IgD-negative memory B cell (primary cell): ENCODE results near the gene GNAO1. TPM values are rescaled to one million over a fixed set of nuclear protein-coding genes. Genes with fewer than 3 reads are reported as not detected.

Experiments
- H3K27ac Mint-ChIP-seq, 3 donors: one replicate each; pipeline ENCODE4 v1.8.0; 2020 to 2022; ENCODE audit warnings: mild to moderate bottlenecking in 3 of 3, mixed read lengths in 3 of 3, moderate library complexity in 1 of 3
- H3K27me3 Mint-ChIP-seq: one replicate; pipeline ENCODE4 v1.8.0; 2021; ENCODE audit warnings: mixed read lengths
- H3K36me3 Mint-ChIP-seq: one replicate; pipeline ENCODE4 v1.8.0; 2020; ENCODE audit warnings: mild to moderate bottlenecking, mixed read lengths
- H3K4me1 Mint-ChIP-seq, 3 donors: one replicate each; pipeline ENCODE4 v1.8.0; 2020 to 2022; ENCODE audit warnings: mixed read lengths in 3 of 3, mild to moderate bottlenecking in 1 of 3
- H3K4me3 Mint-ChIP-seq, 4 donors: one replicate each; pipeline ENCODE4 v1.8.0; 2020 to 2022; ENCODE audit warnings: mild to moderate bottlenecking in 4 of 4, mixed read lengths in 4 of 4, moderate library complexity in 3 of 4
- H3K9me3 Mint-ChIP-seq, 3 donors: one replicate each; pipeline ENCODE4 v1.8.0; 2020 to 2021; ENCODE audit warnings: mixed read lengths in 3 of 3, mild to moderate bottlenecking in 1 of 3
- polyA plus RNA-seq: library from polyadenylated mRNA; unstranded; fragments of 300-500 nt; fragmentation: Illumina TruSeq; gene quantifications from one replicate; pipeline ENCODE4 v1.2.3, GENCODE V29; 2021

The GNAO1 gene
- polyA plus RNA-seq, 1 donor from 2014 or later = 0.58 TPM

GRCh38 chr16:56309008-56309407, 117.7 kb downstream of the GNAO1 start:
- Mint-ChIP-seq H3K4me3 (no peak overlapping the region), H3K27ac (no peak overlapping the region), H3K27me3 (peaks cover 16% of the 10 kb centered on the region), H3K4me1 (no peaks in the 10 kb centered on the region), H3K36me3 (no peaks in the 10 kb centered on the region), H3K9me3 (peaks cover 0 to 3% (median 0%) of the 10 kb centered on the region in 3 donors)

GRCh38 chr16:56310690-56311089, 119.4 kb downstream of the GNAO1 start:
- H3K36me3 Mint-ChIP-seq = no peaks in the 10 kb centered on the region
- no peak overlapping the region for H3K4me3 Mint-ChIP-seq
- no peaks in the 10 kb centered on the region for H3K4me1 Mint-ChIP-seq
- H3K27ac Mint-ChIP-seq = no peak overlapping the region
- H3K9me3 Mint-ChIP-seq = peaks cover 0 to 3% (median 0%) of the 10 kb centered on the region in 3 donors
- peaks cover 12% of the 10 kb centered on the region for H3K27me3 Mint-ChIP-seq

- no peaks in the 10 kb centered on the region for H3K4me1 Mint-ChIP-seq
- no peaks in the 10 kb centered on the region for H3K36me3 Mint-ChIP-seq
- peaks cover 7% of the 10 kb centered on the region for H3K27me3 Mint-ChIP-seq
- no peak overlapping the region for H3K4me3 Mint-ChIP-seq
- no peak overlapping the region for H3K27ac Mint-ChIP-seq
- peaks cover 0 to 3% (median 0%) of the 10 kb centered on the region in 3 donors for H3K9me3 Mint-ChIP-seq
Observed at GRCh38 chr16:56311208-56312027, 120.1 kb downstream of the GNAO1 start.

- no peaks in the 10 kb centered on the region for H3K4me1 Mint-ChIP-seq
- no peak overlapping the region for H3K4me3 Mint-ChIP-seq
- H3K27me3 Mint-ChIP-seq = peaks cover 7% of the 10 kb centered on the region
- no peak overlapping the region for H3K27ac Mint-ChIP-seq
- H3K36me3 Mint-ChIP-seq = no peaks in the 10 kb centered on the region
- peaks cover 0 to 3% (median 0%) of the 10 kb centered on the region in 3 donors for H3K9me3 Mint-ChIP-seq
Observed at GRCh38 chr16:56312028-56312300, 120.7 kb downstream of the GNAO1 start.

- Mint-ChIP-seq H3K36me3 (no peaks in the 10 kb centered on the region), H3K4me1 (no peaks in the 10 kb centered on the region)
Observed at GRCh38 chr16:56312556-56312955, 121.3 kb downstream of the GNAO1 start.

GRCh38 chr16:56314244-56314850, 123.1 kb downstream of the GNAO1 start:
- Mint-ChIP-seq H3K9me3 (peaks cover 0 to 3% (median 0%) of the 10 kb centered on the region in 3 donors), H3K36me3 (no peaks in the 10 kb centered on the region), H3K27me3 (no peaks in the 10 kb centered on the region), H3K4me3 (no peak overlapping the region), H3K4me1 (peaks cover 0 to 4% (median 1%) of the 10 kb centered on the region in 3 donors), H3K27ac (no peak overlapping the region)

More at GRCh38 chr16:56312556-56312955, 121.3 kb downstream of the GNAO1 start:
- Mint-ChIP-seq H3K27me3 (peaks cover 7% of the 10 kb centered on the region), H3K4me3 (no peak overlapping the region), H3K27ac (no peak overlapping the region), H3K9me3 (peaks cover 0 to 3% (median 0%) of the 10 kb centered on the region in 3 donors)

- H3K4me3 Mint-ChIP-seq = no peak overlapping the region
- H3K4me1 Mint-ChIP-seq = peaks cover 3 to 6% (median 4%) of the 10 kb centered on the region in 3 donors
- no peaks in the 10 kb centered on the region for H3K27me3 Mint-ChIP-seq
- no peaks in the 10 kb centered on the region for H3K9me3 Mint-ChIP-seq
- no peak overlapping the region for H3K27ac Mint-ChIP-seq
- H3K36me3 Mint-ChIP-seq = no peaks in the 10 kb centered on the region
Observed at GRCh38 chr16:56315955-56316354, 124.7 kb downstream of the GNAO1 start.

- no peak overlapping the region for H3K27ac Mint-ChIP-seq
- H3K9me3 Mint-ChIP-seq = no peaks in the 10 kb centered on the region
Observed at GRCh38 chr16:56316545-56316944, 125.3 kb downstream of the GNAO1 start.

GRCh38 chr16:56317998-56318826, 126.9 kb downstream of the GNAO1 start:
- no peaks in the 10 kb centered on the region for H3K36me3 Mint-ChIP-seq
- no peak overlapping the region for H3K27ac Mint-ChIP-seq
- peaks cover 4 to 8% (median 6%) of the 10 kb centered on the region in 3 donors for H3K4me1 Mint-ChIP-seq
- H3K4me3 Mint-ChIP-seq = peak overlapping the region in 1 of 4 donors; percentile 71
- no peaks in the 10 kb centered on the region for H3K9me3 Mint-ChIP-seq
- H3K27me3 Mint-ChIP-seq = no peaks in the 10 kb centered on the region

More at GRCh38 chr16:56316545-56316944, 125.3 kb downstream of the GNAO1 start:
- no peak overlapping the region for H3K4me3 Mint-ChIP-seq
- H3K27me3 Mint-ChIP-seq = no peaks in the 10 kb centered on the region
- no peaks in the 10 kb centered on the region for H3K36me3 Mint-ChIP-seq
- peaks cover 4 to 8% (median 6%) of the 10 kb centered on the region in 3 donors for H3K4me1 Mint-ChIP-seq

GRCh38 chr16:56318827-56319140, 127.5 kb downstream of the GNAO1 start:
- H3K36me3 Mint-ChIP-seq = no peaks in the 10 kb centered on the region
- no peak overlapping the region for H3K4me3 Mint-ChIP-seq
- H3K9me3 Mint-ChIP-seq = no peaks in the 10 kb centered on the region
- H3K4me1 Mint-ChIP-seq = peaks cover 4 to 8% (median 6%) of the 10 kb centered on the region in 3 donors
- no peaks in the 10 kb centered on the region for H3K27me3 Mint-ChIP-seq
- no peak overlapping the region for H3K27ac Mint-ChIP-seq

GRCh38 chr16:56319376-56319775, 128.1 kb downstream of the GNAO1 start:
- H3K27ac Mint-ChIP-seq = no peak overlapping the region

GRCh38 chr16:56320056-56320455, 128.8 kb downstream of the GNAO1 start:
- peaks cover 4 to 8% (median 6%) of the 10 kb centered on the region in 3 donors for H3K4me1 Mint-ChIP-seq
- no peak overlapping the region for H3K4me3 Mint-ChIP-seq
- no peak overlapping the region for H3K27ac Mint-ChIP-seq
- H3K9me3 Mint-ChIP-seq = no peaks in the 10 kb centered on the region
- no peaks in the 10 kb centered on the region for H3K27me3 Mint-ChIP-seq
- H3K36me3 Mint-ChIP-seq = no peaks in the 10 kb centered on the region

More at GRCh38 chr16:56319376-56319775, 128.1 kb downstream of the GNAO1 start:
- H3K9me3 Mint-ChIP-seq = no peaks in the 10 kb centered on the region
- H3K36me3 Mint-ChIP-seq = no peaks in the 10 kb centered on the region
- H3K4me3 Mint-ChIP-seq = no peak overlapping the region
- no peaks in the 10 kb centered on the region for H3K27me3 Mint-ChIP-seq
- H3K4me1 Mint-ChIP-seq = peaks cover 4 to 8% (median 6%) of the 10 kb centered on the region in 3 donors

- Mint-ChIP-seq H3K4me1 (peaks cover 4 to 8% (median 6%) of the 10 kb centered on the region in 3 donors), H3K4me3 (no peak overlapping the region), H3K27ac (peak overlapping the region in 1 of 3 donors; percentile 89), H3K36me3 (no peaks in the 10 kb centered on the region), H3K9me3 (no peaks in the 10 kb centered on the region), H3K27me3 (no peaks in the 10 kb centered on the region)
Observed at GRCh38 chr16:56320811-56321558, 129.7 kb downstream of the GNAO1 start.

GRCh38 chr16:56321571-56321970, 130.3 kb downstream of the GNAO1 start:
- no peak overlapping the region for H3K4me3 Mint-ChIP-seq
- no peak overlapping the region for H3K27ac Mint-ChIP-seq
- H3K27me3 Mint-ChIP-seq = no peaks in the 10 kb centered on the region
- no peaks in the 10 kb centered on the region for H3K9me3 Mint-ChIP-seq
- no peaks in the 10 kb centered on the region for H3K36me3 Mint-ChIP-seq
- H3K4me1 Mint-ChIP-seq = peaks cover 4 to 8% (median 6%) of the 10 kb centered on the region in 3 donors
